GM21528 (cell line): Measurements from ENCODE around the gene BATF3.

Experiments used
- ATAC-seq: cut with Tn5 transposase; IDR thresholded peaks from one replicate; pipeline ENCODE4 v1.9.1; 2021; ENCODE audit warnings: mild to moderate bottlenecking, moderate library complexity; ENCODE audit not compliant: unreplicated experiment, low FRiP score

Gene BATF3

GRCh38 chr1:212710566-212710965, 10.9 kb upstream of the BATF3 start:
- ATAC-seq: no peak

- no peak for ATAC-seq
Observed at GRCh38 chr1:212703991-212704564, 4.4 kb upstream of the BATF3 start.

GRCh38 chr1:212702672-212703071, 3.0 kb upstream of the BATF3 start:
- ATAC-seq: no peak

- ATAC-seq: no peak
Observed at GRCh38 chr1:212701910-212702309, 2.3 kb upstream of the BATF3 start.

- ATAC-seq: no peak
Observed at GRCh38 chr1:212700892-212701819, 1.5 kb upstream of the BATF3 start.

- ATAC-seq: peak; percentile 33
Observed at GRCh38 chr1:212700223-212700891, 717 bp upstream of the BATF3 start.

GRCh38 chr1:212699104-212699624, 476 bp downstream of the BATF3 start:
- peak; percentile 62 for ATAC-seq

GRCh38 chr1:212698467-212699103, 1.1 kb downstream of the BATF3 start:
- ATAC-seq: peak; percentile 15

GRCh38 chr1:212696721-212697331, 2.8 kb downstream of the BATF3 start:
- no peak for ATAC-seq

- no peak for ATAC-seq
Observed at GRCh38 chr1:212692774-212693644, 6.6 kb downstream of the BATF3 start.

GRCh38 chr1:212691561-212692071, 8.0 kb downstream of the BATF3 start:
- no peak for ATAC-seq

GRCh38 chr1:212690816-212691403, 8.7 kb downstream of the BATF3 start:
- no peak for ATAC-seq

- no peak for ATAC-seq
Observed at GRCh38 chr1:212689758-212690529, 9.7 kb downstream of the BATF3 start.

- no peak for ATAC-seq
Observed at GRCh38 chr1:212689196-212689725, 10.4 kb downstream of the BATF3 start.

GRCh38 chr1:212688341-212689047, 11.1 kb downstream of the BATF3 start:
- ATAC-seq: no peak

- ATAC-seq: no peak
Observed at GRCh38 chr1:212687811-212688210, 11.8 kb downstream of the BATF3 start.

GRCh38 chr1:212686591-212686990, 13.0 kb downstream of the BATF3 start:
- ATAC-seq: no peak
